Dedifferentiated amniotic fluid mesenchymal stem cell (primary cell): Measurements from ENCODE around the gene ACKR3.

Experiments used
- DNase-seq: peaks from one replicate; pipeline ENCODE4 v3.0.0-alpha.2; 2016; ENCODE audit errors: extremely low spot score

Gene ACKR3

GRCh38 chr2:236608710-236609109 is 39.1 kb downstream of the ACKR3 start:
- DNase-seq, result no peak

GRCh38 chr2:236610991-236611821 is 41.6 kb downstream of the ACKR3 start:
- no peak for DNase-seq

- DNase-seq, result no peak
Measured at GRCh38 chr2:236612737-236613136, 43.1 kb downstream of the ACKR3 start.

DNA sequence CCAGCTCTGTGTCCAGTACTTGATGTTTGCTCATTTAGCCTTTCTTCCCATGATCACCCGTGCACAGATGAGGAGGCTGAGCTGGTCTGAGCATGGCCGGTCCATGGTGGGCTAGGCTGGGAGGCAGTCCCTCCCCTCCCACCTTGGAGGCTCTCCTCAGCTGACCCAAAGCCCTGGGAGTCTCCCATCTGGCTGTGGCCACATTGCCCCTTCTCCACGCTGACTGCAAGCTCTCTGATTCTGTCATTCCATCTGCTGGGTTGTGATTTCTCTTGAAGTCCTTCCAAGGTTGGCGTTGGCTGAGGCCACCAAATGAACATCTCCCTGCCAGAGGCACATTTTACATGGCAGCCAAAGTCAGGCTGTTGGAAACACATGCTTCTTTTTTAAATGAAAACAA is 44.0 kb downstream of the ACKR3 start:
- DNase-seq, result no peak

DNA sequence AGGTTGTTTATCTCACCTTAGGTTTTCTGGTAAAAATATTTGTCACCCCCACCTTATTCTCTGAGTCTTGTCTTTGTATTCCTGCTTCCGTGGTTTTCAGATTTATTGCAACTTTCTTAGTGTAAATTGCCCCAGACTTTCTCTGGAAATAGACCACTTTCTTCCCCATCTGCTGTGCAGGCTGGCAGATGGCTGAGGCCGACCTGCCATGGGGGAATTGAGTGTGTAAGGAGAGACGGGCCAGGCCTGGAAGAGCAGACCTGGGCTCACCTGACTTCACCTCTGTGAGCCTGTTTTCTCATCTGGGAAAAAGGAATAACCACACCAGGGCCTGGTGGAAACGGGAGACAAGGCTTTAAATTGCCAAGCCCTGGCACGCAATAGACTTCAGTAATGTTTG is 44.9 kb downstream of the ACKR3 start:
- no peak for DNase-seq

GRCh38 chr2:236616031-236616430 is 46.4 kb downstream of the ACKR3 start:
- no peak for DNase-seq

- no peak for DNase-seq
Measured at GRCh38 chr2:236616624-236617023, 47.0 kb downstream of the ACKR3 start.

DNA sequence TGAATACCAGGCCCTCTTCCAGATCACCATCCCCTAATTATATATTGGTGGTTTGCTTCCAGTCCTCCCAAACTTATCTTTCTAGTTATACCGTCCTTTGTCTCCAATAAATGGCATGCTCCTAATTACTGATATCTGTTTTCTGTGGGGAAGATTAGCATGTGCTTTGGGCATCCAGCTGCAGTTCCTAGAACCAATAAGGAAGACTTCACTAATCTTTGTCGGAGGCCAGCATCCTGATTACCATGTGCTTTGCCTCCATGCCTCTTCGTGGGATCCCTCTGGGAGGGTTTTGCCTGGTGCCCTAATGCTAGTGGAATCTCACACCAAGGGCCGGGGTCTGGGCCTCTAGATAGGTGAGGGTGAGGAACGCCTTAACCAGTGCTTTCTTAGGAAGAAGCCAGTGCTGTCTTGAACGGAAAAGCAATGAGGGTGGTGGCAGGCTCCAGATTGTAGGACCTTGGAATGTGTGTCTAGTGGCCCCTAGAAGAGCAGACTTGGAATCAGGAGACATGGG is 47.7 kb downstream of the ACKR3 start:
- no peak for DNase-seq

GRCh38 chr2:236617796-236618195 is 48.2 kb downstream of the ACKR3 start:
- DNase-seq, result no peak

DNA sequence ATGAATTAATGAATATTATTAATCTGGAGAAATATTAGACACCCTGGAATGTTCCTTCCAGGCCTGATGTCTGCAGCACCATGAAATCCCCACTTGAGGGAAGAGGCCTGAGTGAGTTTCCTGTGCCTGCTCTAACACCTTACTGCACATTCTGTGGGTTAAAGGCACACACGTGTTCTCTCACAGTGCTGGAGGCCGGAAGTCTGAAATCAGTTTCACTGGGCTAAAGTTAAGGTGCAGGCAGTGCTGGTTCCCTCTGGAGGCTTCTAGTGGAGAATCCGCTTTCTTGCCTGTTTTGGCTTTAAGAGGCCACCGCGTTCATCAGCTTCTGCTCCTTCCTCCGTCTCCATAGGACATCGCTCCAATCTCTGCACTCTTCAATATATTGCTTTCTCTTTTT is 48.7 kb downstream of the ACKR3 start:
- no peak for DNase-seq

GRCh38 chr2:236619910-236620612 is 50.4 kb downstream of the ACKR3 start:
- no peak for DNase-seq

DNA sequence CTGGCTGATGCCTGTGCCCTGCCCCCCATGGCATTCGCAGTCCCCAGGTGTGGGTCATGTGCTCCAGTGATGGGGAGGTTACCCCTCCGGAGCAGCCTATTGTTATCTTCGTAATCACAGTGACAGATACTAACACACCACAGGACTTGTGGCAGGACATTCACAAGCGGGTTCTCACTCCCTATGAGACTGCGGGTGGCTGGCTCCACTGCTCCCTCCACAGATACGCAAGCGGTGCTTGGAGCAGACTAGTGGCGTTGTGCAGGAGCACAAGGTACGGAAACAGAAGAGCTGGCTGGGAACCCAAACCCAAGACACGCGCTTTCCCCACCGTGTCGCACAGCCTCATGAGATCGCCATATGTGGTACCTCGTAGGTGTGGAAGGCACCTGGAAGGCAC is 52.2 kb downstream of the ACKR3 start:
- DNase-seq, result no peak

DNA sequence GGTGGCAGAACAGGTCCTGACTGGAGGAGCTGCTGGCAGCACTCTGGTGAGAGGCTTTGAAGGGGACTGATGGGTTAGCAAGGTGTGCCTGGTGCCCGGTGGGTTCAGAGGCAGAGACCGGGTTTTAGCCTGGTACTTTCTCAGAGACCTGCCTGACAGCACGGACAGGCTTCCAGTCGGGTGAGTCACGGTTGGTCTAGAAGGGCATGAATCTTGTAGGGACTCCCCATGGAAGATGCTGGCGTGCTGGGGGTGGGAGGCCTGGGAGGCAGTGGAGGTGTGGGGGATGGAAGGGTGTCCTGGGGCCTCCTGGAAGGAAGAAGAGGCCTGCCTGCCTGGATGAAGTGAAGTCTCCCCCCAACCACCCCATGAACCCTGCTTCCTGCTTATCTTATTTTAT is 52.6 kb downstream of the ACKR3 start:
- DNase-seq, result no peak

DNA sequence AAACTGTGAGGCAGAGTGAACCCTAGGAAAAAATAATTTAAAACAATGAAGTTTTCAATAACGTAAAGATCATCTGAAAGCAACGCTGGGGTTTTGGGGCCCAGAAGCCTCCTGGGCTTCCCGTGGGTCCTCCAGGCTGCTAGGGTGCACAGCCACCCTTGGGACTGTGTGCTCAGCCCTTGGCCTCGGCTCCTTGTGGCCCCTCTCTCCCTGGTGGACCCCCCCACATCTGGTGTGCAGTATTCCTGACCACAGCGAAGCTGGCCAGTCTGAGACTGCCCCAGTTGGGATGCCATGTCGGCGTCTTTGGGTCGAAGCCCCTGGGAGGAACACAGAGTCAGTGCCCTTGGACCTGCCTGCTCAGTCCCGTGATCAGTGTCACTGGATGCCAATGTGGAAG is 53.0 kb downstream of the ACKR3 start:
- no peak for DNase-seq

DNA sequence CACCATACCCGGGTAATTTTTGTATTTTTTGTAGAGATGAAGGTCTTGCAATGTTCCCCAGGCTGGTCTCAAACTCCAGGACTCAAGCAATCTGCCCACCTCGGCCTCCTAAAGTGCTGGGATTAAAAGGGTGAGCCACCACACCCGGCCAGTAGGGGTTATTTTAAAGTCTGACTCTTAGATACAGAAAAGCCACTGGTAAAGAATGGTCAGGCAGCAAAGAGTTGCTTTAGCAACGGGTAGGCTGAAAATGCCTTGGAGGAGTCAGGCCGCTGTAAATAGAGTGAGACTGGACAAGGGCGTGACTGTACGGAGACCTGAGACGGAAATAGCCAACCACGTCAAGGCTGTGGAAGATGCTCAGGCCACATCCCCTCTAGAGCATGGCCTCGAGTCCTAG is 54.2 kb downstream of the ACKR3 start:
- DNase-seq, result no peak

GRCh38 chr2:236625156-236625690 is 55.6 kb downstream of the ACKR3 start:
- DNase-seq, result no peak

GRCh38 chr2:236626391-236627150 is 56.9 kb downstream of the ACKR3 start:
- DNase-seq, result no peak

DNA sequence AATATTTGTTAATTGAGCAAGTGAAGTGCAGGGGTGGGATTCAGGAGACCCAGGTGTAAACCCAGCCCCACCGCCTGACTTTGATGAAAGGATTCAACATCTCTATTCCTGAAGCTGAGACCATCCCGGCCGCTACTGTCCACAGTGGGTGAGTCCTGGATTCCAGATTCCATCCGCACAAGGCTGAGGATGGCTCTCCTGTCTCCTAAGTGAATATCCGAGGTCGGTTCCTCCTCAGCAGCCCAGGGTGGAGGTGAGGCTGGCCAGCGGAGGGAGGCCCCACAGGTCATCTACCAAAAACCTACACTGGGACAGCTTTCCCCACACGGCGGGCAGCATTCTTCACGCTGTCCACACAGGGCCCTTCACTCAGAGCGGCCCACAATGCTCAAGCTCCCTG is 57.6 kb downstream of the ACKR3 start:
- DNase-seq, result no peak

DNA sequence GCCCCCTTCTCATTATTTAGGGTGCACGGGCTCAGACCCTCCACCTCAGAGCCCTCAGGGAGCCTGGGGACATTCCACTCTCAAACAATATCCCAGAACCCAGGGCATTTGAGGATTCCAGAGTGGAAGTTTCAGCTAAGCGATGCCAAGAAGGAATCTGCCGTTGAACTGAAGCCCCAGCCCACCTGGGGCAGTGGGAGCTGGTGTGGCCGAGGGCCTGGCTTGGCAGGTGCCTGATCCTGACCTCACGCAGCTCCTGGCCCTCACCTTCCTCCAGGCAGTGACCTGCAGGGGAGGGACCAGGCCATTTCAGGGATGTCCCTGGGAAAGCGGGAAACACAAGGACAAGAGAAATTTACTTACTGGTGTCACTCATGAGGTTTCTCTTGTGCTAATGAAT is 58.2 kb downstream of the ACKR3 start:
- no peak for DNase-seq

DNA sequence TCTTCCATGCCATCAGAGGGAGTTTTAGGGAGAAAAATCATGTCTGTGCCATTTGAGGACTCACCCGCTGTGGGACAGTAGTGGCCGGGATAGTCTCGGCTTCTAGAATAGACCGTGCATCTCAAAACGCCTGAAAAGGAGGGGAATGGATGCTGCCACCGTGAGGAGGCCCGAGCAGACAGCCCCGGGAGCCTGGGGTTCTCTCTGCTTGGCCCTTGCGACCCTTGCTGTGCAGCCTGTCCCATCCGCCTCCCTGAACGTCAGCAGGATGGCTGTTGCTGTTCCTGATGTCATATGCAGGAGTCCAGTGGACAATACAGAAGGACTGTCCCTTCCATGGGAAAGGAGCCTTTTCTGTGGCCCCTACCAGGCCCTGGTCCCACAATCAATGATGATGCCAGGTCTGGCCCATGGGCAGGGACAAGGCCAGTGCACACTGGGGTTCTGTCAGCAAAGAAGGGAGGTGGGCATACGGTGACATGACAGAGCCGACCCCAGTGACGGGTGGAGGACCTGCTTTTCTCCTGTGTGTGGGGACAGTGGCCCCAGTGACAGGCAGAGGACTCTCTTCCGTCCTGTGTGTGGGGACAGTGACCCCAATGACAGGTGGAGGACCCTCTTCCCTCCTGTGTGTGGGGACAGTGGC is 58.8 kb downstream of the ACKR3 start:
- no peak for DNase-seq

- no peak for DNase-seq
Measured at GRCh38 chr2:236628981-236629605, 59.5 kb downstream of the ACKR3 start.
